Esophagus (tissue), 2 donors: ENCODE results near the gene BAAT. TPM values are rescaled to one million over a fixed set of nuclear protein-coding genes. Genes with fewer than 3 reads are reported as not detected.

Experiments
- H3K27ac ChIP-seq, 2 donors: one replicate each; pipeline ENCODE4 v1.5.1; 2013; ENCODE audit warnings: low read depth in 2 of 2, mild to moderate bottlenecking in 2 of 2, inconsistent platforms in 1 of 2, low read length in 1 of 2, moderate library complexity in 1 of 2
- H3K27me3 ChIP-seq, 2 donors: one replicate each; pipeline ENCODE4 v1.6.1; 2013; ENCODE audit warnings: low read length in 2 of 2, control low read depth in 1 of 2, mild to moderate bottlenecking in 1 of 2; ENCODE audit not compliant: insufficient read depth in 2 of 2, control insufficient read depth in 1 of 2
- H3K36me3 ChIP-seq, 2 donors: one replicate each; pipeline ENCODE4 v1.6.1; 2013; ENCODE audit warnings: low read length in 1 of 2; ENCODE audit not compliant: control insufficient read depth in 2 of 2, insufficient read depth in 2 of 2
- H3K4me1 ChIP-seq, 2 donors: one replicate each; pipeline ENCODE4 v1.6.1; 2013; ENCODE audit warnings: low read length in 1 of 2; ENCODE audit not compliant: control insufficient read depth in 2 of 2, insufficient read depth in 2 of 2
- H3K4me3 ChIP-seq, 2 donors: one replicate each; pipeline ENCODE4 v1.5.1; 2013; ENCODE audit warnings: low read length in 2 of 2, mild to moderate bottlenecking in 2 of 2, low read depth in 1 of 2, moderate library complexity in 1 of 2
- H3K9me3 ChIP-seq, 2 donors: one replicate each; pipeline ENCODE4 v1.6.1; 2013; ENCODE audit warnings: mild to moderate bottlenecking in 2 of 2, low read depth in 1 of 2, low read length in 1 of 2, moderate library complexity in 1 of 2; ENCODE audit not compliant: control insufficient read depth in 2 of 2, insufficient read depth in 1 of 2
- WGBS, 2 donors: extraction: QIAGEN DNeasy Blood & Tissue Kit; methylation state at CpG; one replicate each; pipeline ENCODE4 v1.1.7; 2013; 5-methylcytosine and 5-hydroxymethylcytosine counted together
- polyA plus RNA-seq, 2 donors: library from polyadenylated mRNA; stranded (reverse); fragments of 200-250 nt; gene quantifications; one replicate each; pipeline ENCODE4 v1.2.3, GENCODE V29; 2013
- donor health status: healthy with polysubstance abuse.
- donor health status: Bipolar disorder and iron deficiency.

Gene BAAT
- polyA plus RNA-seq, 2 donors: 0.01 TPM; not detected in 1

GRCh38 chr9:101381833-101382342, 2.9 kb downstream of the BAAT start:
- 87 to 89% methylated on average over 2 of the region's 2 CpGs for WGBS, 2 donors
- Histone ChIP-seq H3K4me1 (no peaks in the 10 kb centered on the region), H3K36me3 (no peaks in the 10 kb centered on the region), H3K27ac (no peak overlapping the region), H3K4me3 (no peak overlapping the region), H3K27me3 (no peaks in the 10 kb centered on the region), H3K9me3 (no peaks in the 10 kb centered on the region)

DNA sequence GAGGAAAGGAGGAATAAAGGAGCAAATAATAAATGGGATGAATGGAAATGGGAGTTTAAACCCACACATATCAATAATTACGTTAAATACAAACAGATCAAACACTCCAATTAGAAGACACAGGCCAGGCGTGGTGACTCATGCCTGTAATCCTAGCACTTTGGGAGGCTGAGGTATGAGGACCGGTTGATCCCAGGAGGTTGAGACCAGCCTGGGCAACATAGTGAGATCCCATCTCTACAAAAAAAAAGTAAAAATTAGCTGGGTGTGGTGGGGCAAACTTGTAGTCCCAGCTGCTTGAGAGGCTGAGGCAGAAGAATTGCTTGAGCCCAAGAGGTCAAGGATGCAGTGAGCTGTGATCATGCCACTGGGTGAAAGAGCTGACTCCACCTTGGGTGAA, 3.7 kb downstream of the BAAT start:
- no peak overlapping the region for H3K27ac ChIP-seq
- no peaks in the 10 kb centered on the region for H3K36me3 ChIP-seq
- WGBS, 2 donors: 93 to 96% methylated on average over 3 of the region's 3 CpGs
- H3K4me3 ChIP-seq: no peak overlapping the region
- no peaks in the 10 kb centered on the region for H3K4me1 ChIP-seq
- no peaks in the 10 kb centered on the region for H3K27me3 ChIP-seq
- H3K9me3 ChIP-seq: no peaks in the 10 kb centered on the region

DNA sequence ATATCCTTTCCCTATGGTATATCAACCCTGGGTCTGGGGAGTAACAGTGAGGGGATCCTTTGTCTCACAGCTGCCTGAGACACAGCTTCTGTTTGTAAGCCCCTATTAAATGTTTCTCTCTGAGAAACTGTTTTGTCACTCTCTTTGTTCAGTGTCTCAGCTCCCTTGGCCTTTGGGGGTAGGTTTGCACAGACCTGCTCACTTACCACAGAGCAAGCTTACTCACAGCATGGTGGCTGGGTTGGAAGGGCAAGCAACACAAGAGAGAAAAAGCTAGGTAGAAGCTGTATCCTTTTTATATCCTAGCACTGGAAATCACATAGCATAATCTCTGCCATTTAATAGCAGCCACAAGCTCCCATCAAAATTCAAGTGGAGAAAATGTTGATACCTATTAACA, 4.5 kb downstream of the BAAT start:
- Histone ChIP-seq H3K9me3 (no peaks in the 10 kb centered on the region), H3K36me3 (no peaks in the 10 kb centered on the region), H3K27me3 (no peaks in the 10 kb centered on the region), H3K27ac (no peak overlapping the region), H3K4me1 (no peaks in the 10 kb centered on the region), H3K4me3 (no peak overlapping the region)

DNA sequence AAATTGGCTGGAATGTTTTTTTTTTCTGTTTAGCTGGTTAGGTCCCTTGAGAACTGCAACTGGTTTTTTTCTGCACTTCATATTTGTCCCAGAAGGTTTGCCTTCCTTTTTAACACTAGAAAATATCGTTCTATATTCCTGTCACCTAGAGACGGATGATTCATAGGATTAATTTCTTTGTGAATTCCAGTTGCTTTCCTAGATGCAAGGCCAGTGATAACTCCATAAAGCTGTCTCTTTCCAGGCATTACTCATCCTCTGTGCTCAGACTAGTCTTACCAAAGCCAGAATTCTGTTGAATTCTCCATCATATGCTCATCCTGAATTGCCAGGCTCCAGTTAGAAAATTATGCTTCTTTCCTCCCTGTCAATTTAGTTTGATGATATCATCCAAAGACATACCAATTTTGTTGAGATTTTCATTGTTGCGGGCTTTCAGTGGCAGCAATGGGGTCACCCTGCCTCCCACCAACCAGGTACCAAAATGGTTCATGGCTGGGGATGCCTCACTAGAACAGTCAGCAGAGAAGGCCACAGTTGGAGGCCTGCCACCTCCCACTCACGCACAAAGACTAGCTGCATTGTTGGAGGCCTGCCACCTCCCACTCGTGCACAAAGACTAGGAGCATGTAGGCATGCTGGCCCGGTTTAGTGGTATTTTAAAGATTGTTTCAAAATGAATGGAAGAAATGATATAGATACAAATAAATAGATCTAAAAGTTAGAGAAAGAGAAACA, 8.5 kb downstream of the BAAT start:
- Histone ChIP-seq H3K36me3 (no peaks in the 10 kb centered on the region), H3K9me3 (no peaks in the 10 kb centered on the region), H3K27ac (no peak overlapping the region), H3K4me1 (no peaks in the 10 kb centered on the region), H3K4me3 (no peak overlapping the region), H3K27me3 (no peaks in the 10 kb centered on the region)
- 48 to 65% methylated on average over 6 of the region's 6 CpGs for WGBS, 2 donors

DNA sequence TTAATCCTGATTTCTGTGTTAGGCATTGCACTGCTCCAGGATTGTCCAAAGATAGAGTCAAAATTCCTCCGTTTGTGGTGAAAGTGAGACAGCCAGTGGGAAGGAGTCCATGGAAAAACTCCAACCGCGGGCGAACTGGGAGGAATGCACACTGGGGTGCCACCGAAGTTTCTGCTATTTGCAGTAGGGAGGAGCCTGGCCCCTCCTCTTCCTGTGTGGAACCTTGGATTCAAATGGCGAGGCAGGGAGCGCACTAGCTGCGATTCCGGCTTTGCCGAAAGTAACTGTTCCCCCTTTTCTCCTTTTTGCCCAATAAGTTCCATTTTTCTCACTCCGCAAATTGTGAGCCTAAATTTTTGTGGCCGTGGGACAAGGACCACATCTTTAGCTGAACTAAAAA, 9.3 kb downstream of the BAAT start:
- Histone ChIP-seq H3K9me3 (no peaks in the 10 kb centered on the region), H3K4me1 (no peaks in the 10 kb centered on the region), H3K4me3 (no peak overlapping the region), H3K27ac (no peak overlapping the region), H3K36me3 (no peaks in the 10 kb centered on the region), H3K27me3 (no peaks in the 10 kb centered on the region)
- 94% methylated on average over 12 of the region's 12 CpGs for WGBS, 2 donors

GRCh38 chr9:101372327-101373118, 12.3 kb downstream of the BAAT start:
- no peak overlapping the region for H3K27ac ChIP-seq
- no peaks in the 10 kb centered on the region for H3K27me3 ChIP-seq
- H3K4me3 ChIP-seq: no peak overlapping the region
- no peaks in the 10 kb centered on the region for H3K9me3 ChIP-seq
- no peaks in the 10 kb centered on the region for H3K4me1 ChIP-seq
- WGBS, 2 donors: 62 to 76% methylated on average over 2 of the region's 2 CpGs
- no peaks in the 10 kb centered on the region for H3K36me3 ChIP-seq

DNA sequence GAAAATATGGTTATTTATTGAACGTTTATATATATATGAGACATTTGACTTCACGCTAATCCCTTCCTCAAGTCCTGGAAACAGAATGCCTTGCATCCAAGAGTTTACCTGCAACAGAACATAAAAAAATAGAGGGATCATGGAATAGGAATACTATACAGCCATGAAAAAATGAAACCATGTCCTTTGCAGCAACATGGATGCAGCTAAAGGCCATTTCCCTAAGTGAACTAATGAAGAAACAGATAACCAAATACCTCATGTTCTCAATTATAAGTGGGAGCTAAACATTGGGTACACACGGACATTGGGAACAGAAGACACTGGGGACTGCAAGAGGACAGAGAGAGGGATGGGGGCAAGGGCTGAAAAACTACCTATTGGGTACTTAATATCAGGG, 13.0 kb downstream of the BAAT start:
- 90 to 94% methylated on average over 3 of the region's 3 CpGs for WGBS, 2 donors
- H3K4me1 ChIP-seq: no peaks in the 10 kb centered on the region
- no peaks in the 10 kb centered on the region for H3K9me3 ChIP-seq
- no peaks in the 10 kb centered on the region for H3K36me3 ChIP-seq
- H3K4me3 ChIP-seq: no peak overlapping the region
- H3K27me3 ChIP-seq: no peaks in the 10 kb centered on the region
- H3K27ac ChIP-seq: no peak overlapping the region

GRCh38 chr9:101369884-101370531, 14.8 kb downstream of the BAAT start:
- WGBS, 2 donors: 74 to 76% methylated on average over 2 of the region's 2 CpGs
- no peaks in the 10 kb centered on the region for H3K4me1 ChIP-seq
- H3K9me3 ChIP-seq: no peaks in the 10 kb centered on the region
- no peak overlapping the region for H3K4me3 ChIP-seq
- no peaks in the 10 kb centered on the region for H3K27me3 ChIP-seq
- no peak overlapping the region for H3K27ac ChIP-seq
- no peaks in the 10 kb centered on the region for H3K36me3 ChIP-seq

DNA sequence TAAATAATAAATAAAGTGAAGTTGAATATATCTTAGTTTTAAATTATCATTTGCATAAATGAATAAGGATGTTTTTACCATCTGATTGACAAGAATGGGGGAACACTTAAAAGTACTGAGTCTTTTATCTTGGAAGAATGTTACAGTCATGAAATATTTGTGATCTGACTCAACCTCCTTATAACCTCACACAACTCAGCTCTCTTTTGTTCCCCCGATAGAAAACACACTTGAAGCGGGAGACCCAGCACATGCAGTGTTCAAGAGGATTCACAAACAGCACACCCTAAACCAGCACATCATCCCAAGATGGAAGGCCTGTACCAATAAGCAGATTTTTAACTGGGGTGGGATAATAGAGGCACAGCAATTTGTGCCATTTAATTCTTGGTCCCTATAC, 15.5 kb downstream of the BAAT start:
- H3K36me3 ChIP-seq: no peaks in the 10 kb centered on the region
- no peaks in the 10 kb centered on the region for H3K9me3 ChIP-seq
- no peaks in the 10 kb centered on the region for H3K27me3 ChIP-seq
- H3K4me3 ChIP-seq: no peak overlapping the region
- no peaks in the 10 kb centered on the region for H3K4me1 ChIP-seq
- 78 to 88% methylated on average over 2 of the region's 2 CpGs for WGBS, 2 donors
- no peak overlapping the region for H3K27ac ChIP-seq
